NCI-H82 treated with DMSO at 0.1 percent for 48 hours (cell line): Measurements from ENCODE around the gene SPATA6L.

ENCODE experiments used
- DNase-seq: peaks from one replicate; lab custom pipeline; 2025; ENCODE audit not compliant: unreplicated experiment; lab: John Stamatoyannopoulos, UW

The SPATA6L gene

DNA sequence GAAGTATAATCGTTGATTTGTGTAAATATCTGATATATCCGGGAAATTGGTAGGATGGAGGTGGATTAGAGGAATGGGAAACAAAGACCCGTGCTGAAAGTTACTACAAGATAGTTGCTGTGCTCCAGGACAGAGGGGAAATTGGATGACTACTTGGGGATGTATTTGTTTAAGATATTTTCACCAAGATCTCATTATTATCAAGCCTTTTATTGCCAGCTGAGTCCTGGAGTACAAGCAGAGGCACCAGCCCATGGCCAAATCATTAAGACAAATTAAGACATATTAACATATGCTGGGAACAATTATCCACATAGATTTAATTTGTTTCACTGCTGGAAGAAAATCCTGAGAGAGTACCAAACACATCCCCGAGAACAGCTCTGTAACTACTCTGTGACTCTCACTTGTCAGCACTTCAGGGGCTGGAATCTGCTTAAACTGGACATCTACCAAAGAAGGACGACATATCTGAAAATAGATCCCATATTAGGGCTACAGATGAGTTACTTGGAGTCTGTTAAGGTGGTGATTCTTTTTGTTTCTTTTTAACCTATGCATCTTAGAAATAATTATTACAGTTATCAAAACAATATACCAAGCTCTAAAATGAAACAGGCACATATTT, 107.8 kb downstream of the SPATA6L start:
- DNase-seq = no peak

DNA sequence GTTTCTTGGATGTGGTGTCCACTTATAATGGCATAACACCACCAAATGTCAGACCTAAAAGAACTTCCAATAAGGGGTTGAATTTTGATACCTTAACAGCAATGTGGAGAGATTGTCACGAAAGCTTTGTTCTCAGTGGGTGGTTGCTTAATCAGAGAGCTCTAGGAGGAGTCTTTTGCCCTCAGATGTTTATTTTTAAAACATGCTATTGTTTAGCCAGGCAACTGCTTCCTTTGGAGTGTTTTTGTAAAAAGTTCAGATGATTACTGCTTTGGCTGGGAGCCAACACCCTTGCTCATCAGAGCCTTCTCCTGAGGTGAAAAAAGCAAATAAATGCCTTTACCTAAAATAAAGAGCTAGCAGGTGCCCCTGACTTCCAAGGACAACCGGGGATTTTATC, 111.0 kb downstream of the SPATA6L start:
- DNase-seq = no peak

DNA sequence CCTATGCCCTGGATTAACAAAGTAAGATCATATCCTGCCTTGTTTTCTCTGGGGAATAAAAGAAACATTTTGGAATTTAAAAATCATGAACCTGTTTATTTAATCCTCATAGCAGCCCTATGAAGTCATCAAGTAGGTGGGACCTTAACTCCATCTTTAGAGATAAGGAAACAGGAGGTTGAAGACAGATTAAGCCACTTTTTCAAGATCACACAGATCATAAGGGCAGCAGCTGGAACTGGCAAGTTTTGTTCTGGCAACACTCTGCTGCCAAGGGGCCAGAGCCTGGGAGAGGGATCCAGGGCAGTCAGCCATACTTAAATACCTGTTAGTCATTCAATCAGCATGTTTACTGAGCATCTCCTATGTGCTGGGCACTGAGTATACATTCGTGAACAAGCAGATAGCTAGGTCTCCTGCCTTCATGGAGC, 112.3 kb downstream of the SPATA6L start:
- DNase-seq = no peak

DNA sequence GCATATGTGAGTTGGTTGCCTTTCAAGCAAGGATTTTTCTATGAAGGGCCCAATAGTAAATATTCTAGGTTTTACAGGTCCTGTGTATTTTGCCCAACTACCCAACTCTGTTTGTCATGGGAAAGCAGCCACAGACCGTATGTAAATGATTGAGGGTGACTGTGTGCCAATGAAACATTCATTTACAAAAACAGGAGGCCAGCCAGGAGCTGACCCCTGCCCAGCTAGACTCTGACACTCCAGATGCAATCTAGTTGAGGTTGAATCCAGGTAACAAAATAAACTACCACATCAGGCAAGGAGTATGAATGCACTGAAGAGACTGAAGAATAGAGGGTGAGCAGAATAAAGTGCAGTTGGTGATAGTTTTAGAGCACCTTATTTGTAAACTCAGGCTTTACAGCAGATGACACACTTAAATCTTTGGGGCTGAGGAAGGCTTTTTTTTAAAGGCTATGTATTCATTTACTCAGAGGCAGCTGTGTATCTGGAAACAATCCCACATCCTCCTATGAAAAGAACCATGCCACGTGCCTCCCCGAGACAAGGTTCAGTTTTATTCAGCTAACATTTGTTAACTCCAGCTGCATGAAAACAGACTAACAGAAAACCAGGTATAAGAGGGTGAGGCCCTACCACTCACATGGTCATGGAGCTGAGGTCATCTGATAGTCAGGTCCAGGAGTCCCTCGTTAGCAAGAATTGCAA, 115.3 kb downstream of the SPATA6L start:
- DNase-seq = no peak

DNA sequence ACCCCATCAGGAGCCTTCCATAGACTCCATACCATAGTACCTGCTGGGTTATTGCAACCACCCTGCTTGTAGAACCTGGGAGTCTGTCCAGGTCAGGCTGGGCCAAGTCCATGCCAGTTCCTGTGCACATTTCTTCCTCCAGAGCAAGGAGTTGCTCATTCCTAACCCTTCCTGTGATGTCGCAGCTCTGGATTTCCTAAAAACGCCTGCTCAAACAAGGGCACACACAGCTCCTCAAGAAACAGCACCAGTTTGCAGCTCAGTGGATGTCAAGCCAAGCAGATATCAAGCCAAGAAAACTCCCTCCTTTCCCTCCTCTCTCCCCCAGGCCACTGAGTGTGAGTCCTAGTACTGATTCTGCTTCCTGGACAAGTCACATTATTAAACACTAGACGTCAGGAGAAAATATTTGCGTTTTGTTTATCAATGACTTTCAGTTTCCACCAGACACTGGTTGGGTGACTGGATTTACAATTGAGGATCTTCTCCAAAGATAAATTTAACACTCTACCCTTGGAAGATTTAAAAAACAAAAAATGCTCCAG, 116.5 kb downstream of the SPATA6L start:
- no peak for DNase-seq

DNA sequence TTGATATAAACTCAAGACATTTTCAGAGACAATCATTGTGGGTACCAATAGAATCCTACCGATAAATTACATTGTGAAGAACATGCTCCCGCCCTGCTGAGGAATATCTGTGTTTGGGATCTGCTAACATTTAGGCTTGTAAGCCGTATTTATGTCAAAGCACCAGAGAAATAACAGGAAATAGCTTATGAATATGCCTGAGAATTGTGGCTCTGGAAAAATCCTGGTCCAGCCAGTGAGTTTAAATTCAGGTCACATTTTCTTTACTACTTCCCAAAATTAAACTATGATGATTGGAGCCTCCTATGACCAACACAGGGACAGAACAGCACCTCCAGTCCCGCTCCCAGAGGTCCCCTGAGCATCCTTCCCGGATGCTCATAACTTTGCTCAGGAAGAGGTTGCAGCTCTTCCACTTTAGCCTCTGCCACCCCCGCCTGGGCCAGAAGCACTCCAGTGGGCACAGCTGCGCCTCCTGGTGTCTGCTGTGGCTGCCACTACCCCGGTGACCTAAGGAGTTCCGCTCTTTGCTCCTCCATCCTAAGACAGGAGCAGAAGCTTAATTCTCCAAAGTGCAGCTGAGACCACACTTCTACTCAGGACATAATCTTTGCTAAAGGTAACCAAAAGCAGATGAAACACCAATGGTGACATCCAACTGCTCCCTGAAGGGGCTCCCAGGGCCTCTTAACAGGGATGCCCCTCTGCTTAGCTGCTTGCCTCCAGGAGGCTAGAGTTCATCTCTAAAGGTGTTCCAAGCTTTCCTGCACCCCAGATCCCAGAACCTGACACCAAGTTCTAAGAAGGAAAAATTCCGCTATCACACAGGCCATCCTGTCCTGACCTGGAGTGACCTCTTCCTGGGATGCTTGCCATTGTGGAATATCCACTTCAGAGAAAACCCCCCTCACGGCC, 117.2 kb downstream of the SPATA6L start:
- no peak for DNase-seq
